Right ventricle myocardium inferior (tissue), 1 donor: Measurements from ENCODE around the gene FAM168A. TPM values are rescaled to one million over a fixed set of nuclear protein-coding genes. Genes with fewer than 3 reads are reported as not detected.

Experiments used
- ATAC-seq: fragments of 200-7000 bp; cut with Tn5 transposase; one replicate; pipeline ENCODE4 v1.9.1; 2020; ENCODE audit warnings: mild to moderate bottlenecking, moderate library complexity
- DNase-seq: peaks from one replicate; pipeline ENCODE4 v3.0.0; 2021; ENCODE audit errors: missing footprints
- intact Hi-C: fragments of 100-400 bp; cut with DNase I; formaldehyde crosslinking; loops from one replicate; pipeline ENCODE4 v1.11.0; 2022
- total RNA-seq: library from RNA; stranded (reverse); fragmentation: NEBNext Ultra II Directional; extraction: Animal tissue kit (Norgen Biotek cat#: 25700); gene quantifications from one replicate; pipeline ENCODE4 v1.2.1, GENCODE V29; 2021
- donor health status: DM: no; HTN: yes; CAD: no; lungs with severe emphysema.

The FAM168A gene
- total RNA-seq, 1 donor from 2014 or later: 26.2 TPM

- intact Hi-C loops: no loop called here
- DNase-seq (peak; percentile 81), ATAC-seq (peak; percentile 3)
Measured at GRCh38 chr11:73376803-73377629, 220.9 kb downstream of the FAM168A start.

- ATAC-seq: peak; percentile 92
- peak; percentile 94 for DNase-seq
- intact Hi-C loops: no loop called here
Measured at GRCh38 chr11:73376160-73376802, 221.6 kb downstream of the FAM168A start, which contains the start of gene RELT. Gene RELT (plus strand): TSS chr11:73376399. CDS start chr11:73389137, 12,738 bp downstream.

- ATAC-seq (no peak), DNase-seq (no peak)
- intact Hi-C loops: no loop called here
Measured at GRCh38 chr11:73375830-73376159, 222.1 kb downstream of the FAM168A start.

GRCh38 chr11:73374151-73374550 lies 223.8 kb downstream of the FAM168A start:
- ATAC-seq (no peak), DNase-seq (no peak)
- intact Hi-C loops: no loop called here

- DNase-seq: no peak
- intact Hi-C loops: no loop called here
- ATAC-seq: no peak
Measured at GRCh38 chr11:73372375-73372993, 225.4 kb downstream of the FAM168A start.

- DNase-seq: no peak
- ATAC-seq: no peak
- intact Hi-C loops: no loop called here
Measured at GRCh38 chr11:73367482-73368024, 230.4 kb downstream of the FAM168A start.

GRCh38 chr11:73366953-73367352 lies 231.0 kb downstream of the FAM168A start:
- intact Hi-C loops: no loop called here
- ATAC-seq: no peak

GRCh38 chr11:73366265-73366610 lies 231.7 kb downstream of the FAM168A start:
- intact Hi-C loops: no loop called here
- ATAC-seq (no peak), DNase-seq (no peak)

More at GRCh38 chr11:73366953-73367352, 231.0 kb downstream of the FAM168A start:
- DNase-seq: no peak

- DNase-seq (no peak), ATAC-seq (no peak)
- intact Hi-C loops: no loop called here
Measured at GRCh38 chr11:73365352-73366264, 232.3 kb downstream of the FAM168A start.

GRCh38 chr11:73363147-73363546 lies 234.8 kb downstream of the FAM168A start:
- DNase-seq (no peak), ATAC-seq (no peak)
- intact Hi-C loops: no loop called here

- DNase-seq (no peak), ATAC-seq (no peak)
- intact Hi-C loops: no loop called here
Measured at GRCh38 chr11:73361953-73362776, 235.7 kb downstream of the FAM168A start.

- ATAC-seq (no peak), DNase-seq (no peak)
- intact Hi-C loops: no loop called here
Measured at GRCh38 chr11:73360743-73361369, 237.1 kb downstream of the FAM168A start.

- DNase-seq: no peak
- ATAC-seq: no peak
- intact Hi-C loops: no loop called here
Measured at GRCh38 chr11:73359930-73360742, 237.8 kb downstream of the FAM168A start.

GRCh38 chr11:73359341-73359740 lies 238.6 kb downstream of the FAM168A start:
- peak; percentile 79 for ATAC-seq

GRCh38 chr11:73358071-73358470 lies 239.8 kb downstream of the FAM168A start:
- ATAC-seq (no peak), DNase-seq (no peak)
- intact Hi-C loops: no loop called here

More at GRCh38 chr11:73359341-73359740, 238.6 kb downstream of the FAM168A start:
- DNase-seq: peak; percentile 79
- intact Hi-C loops: no loop called here

- intact Hi-C loops: no loop called here
- DNase-seq (no peak), ATAC-seq (no peak)
Measured at GRCh38 chr11:73356979-73357860, 240.7 kb downstream of the FAM168A start.
